G401 (cell line): ENCODE data around the gene PRAC2. TPM values are rescaled to one million over a fixed set of nuclear protein-coding genes. Genes with fewer than 3 reads are reported as not detected.

Source experiments
- DNase-seq: peaks from one replicate; pipeline ENCODE4 v3.0.0-alpha.2; 2015; ENCODE audit warnings: low spot score
- in situ Hi-C: cut with HindIII; loops from 2 replicates; pipeline ENCODE4 v1.10.0; 2016; ENCODE audit warnings: low sequenced_read_pairs, mixed read lengths
- total RNA-seq: library from RNA; depleted of rRNA; stranded (reverse); fragments of >200 nt; shearing (Covaris generic); gene quantifications from 2 replicates; pipeline ENCODE4 v1.2.3, GENCODE V29; 2014

The PRAC2 gene
- total RNA-seq, 1 experiment from 2014 or later = 9.5 TPM

GRCh38 chr17:48729335-48730239 lies 6.6 kb downstream of the PRAC2 start:
- in situ Hi-C loops = loop anchor here (5.0 kb wide), 1 partner anchor 38 kb away; no protein-coding TSS in a partner anchor
- no peak for DNase-seq

GRCh38 chr17:48730240-48730550 lies 7.2 kb downstream of the PRAC2 start:
- no peak for DNase-seq
- in situ Hi-C loops = no loop called here

- no peak for DNase-seq
- in situ Hi-C loops = no loop called here
Observed at GRCh38 chr17:48731355-48731754, 8.4 kb downstream of the PRAC2 start.

DNA sequence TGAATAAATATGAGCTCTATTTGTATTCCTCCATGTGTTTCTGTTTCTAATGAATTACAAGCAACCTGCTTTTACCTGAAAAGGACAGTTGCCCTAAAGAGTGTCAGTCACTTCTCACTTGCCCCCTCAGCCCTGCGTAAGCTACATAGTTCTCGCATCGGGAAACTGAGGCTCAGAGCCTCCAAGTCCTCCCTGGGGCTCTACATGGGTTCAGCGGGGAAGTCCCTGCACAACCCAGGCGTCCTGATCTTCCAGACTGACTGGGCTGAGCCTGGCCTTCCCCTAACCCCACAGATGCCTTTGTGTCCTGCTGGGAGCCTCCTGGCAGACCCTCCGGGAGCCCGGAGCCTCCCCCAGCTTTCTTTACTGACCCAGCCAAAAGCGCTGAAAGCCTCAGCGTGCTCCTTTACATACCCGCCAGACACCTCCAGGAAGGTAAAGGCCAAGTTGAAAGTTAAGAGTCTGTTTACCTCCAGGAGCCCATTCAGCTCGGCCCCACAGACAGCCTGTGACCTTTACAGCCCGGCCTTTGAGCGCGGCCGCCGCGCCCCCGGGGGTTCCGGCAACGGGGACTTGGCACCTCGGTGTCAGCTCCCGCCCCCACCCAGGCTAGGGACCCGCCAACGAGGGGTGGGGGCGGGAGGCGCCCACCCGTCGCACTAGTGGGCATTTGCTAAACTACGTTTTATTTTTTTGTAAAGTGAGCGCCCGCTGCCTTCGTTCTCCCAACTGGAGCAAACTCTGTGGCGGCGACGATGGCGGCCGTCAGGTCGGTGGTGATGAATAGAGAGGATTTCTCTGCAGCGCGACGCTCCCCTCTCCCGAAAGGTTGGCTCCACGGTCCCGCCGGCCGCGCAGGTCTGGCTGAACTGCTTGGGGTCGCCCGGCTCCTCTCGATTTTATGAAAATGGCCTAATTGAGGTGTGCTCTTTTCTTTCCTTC lies 10.0 kb downstream of the PRAC2 start:
- in situ Hi-C loops = no loop called here
- no peak for DNase-seq

DNA sequence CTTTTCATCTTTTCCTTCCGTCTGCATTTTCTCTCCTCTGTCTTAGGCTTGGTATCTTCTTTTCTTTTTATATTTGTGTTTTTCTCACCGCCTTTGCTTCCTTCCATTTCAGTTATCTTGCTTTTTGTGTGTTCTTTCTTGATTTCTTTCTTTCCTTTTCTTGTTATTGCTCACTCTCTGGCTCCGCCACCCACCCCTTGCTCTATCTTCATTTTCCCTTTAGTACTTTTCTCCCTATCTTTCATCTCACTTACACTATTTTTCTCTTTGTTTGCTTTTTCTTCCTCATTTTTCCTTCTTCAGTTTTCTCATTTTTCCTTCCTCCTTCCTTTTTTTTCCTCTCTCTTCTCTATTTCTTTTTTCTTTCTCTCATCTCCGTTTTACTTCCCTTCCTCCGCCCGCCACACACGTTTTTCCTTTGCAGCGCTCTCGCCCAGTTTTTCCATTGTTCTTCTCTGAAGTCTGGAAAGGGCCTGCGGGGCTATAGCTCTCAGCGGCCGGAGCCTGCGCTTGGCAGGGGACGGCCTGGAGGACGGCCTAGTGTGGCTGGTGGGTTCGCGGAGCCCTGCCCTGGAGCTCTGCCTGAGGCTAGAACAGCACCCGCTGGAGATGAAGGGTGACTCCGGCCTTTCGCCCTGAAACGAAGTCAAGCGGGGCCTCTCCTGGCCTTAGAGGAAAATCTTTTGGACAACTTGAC lies 10.8 kb downstream of the PRAC2 start:
- DNase-seq = no peak
- in situ Hi-C loops = no loop called here

GRCh38 chr17:48734333-48735061 lies 11.5 kb downstream of the PRAC2 start:
- DNase-seq = no peak
- in situ Hi-C loops = no loop called here

- DNase-seq = no peak
- in situ Hi-C loops = no loop called here
Observed at GRCh38 chr17:48735062-48735351, 12.0 kb downstream of the PRAC2 start.

- no peak for DNase-seq
- in situ Hi-C loops = no loop called here
Observed at GRCh38 chr17:48737330-48738043, 14.5 kb downstream of the PRAC2 start.

- in situ Hi-C loops = no loop called here
- no peak for DNase-seq
Observed at GRCh38 chr17:48738424-48738802, 15.4 kb downstream of the PRAC2 start.

DNA sequence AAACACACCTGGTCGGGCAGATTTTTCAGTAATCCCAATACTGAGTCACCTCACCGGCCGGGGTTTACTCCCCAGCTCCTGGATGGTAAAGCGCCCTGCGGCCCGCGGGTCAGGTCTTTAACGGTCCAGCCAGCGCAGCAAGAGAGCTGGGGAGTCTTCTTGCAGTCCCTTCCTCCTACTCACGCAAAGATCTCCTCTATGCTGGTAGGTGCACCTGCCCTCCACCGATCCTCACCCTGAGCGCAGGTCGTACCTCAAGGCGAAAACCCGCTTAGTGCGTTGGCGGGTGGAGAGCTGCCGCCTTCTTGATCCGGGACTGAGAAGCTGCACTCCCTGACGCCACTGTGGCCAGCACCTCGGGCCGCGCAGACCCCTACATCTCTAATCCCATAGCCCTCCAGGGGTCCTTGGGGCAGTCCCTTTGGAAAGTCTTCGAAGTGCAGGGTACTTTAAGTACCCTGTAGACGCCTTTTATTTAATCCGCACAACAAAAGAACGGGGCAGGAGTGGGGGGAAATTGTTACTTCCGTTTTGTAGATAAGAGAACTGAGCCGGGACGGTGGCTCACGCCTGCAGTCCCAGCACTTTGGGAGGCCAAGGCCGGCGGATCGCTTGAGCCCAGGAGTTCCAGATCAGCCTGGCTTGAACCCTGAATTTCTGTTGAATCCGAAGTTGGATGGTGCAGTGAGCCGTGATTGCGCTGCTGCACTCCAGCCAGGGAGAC lies 16.0 kb downstream of the PRAC2 start:
- in situ Hi-C loops = no loop called here
- DNase-seq = no peak

DNA sequence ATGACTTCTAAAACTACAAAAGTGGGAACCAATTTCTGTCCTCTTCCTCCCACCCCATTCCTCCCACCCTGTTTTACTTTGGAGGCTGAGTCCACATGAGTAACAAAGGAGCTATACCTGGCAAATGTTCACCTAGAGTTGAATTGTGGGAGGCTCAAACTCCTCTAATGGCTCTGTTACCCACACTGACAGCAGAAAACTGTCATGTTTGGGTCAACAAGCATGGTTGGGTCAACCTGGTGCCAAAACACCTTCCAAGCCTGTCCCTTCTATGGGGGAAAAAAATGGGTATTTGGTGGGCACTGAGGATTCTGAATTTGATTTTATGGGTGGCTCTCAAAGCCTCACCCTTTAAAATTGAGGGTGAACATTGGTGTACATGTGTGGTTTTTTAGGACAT lies 17.6 kb downstream of the PRAC2 start:
- DNase-seq = no peak
- in situ Hi-C loops = no loop called here

DNA sequence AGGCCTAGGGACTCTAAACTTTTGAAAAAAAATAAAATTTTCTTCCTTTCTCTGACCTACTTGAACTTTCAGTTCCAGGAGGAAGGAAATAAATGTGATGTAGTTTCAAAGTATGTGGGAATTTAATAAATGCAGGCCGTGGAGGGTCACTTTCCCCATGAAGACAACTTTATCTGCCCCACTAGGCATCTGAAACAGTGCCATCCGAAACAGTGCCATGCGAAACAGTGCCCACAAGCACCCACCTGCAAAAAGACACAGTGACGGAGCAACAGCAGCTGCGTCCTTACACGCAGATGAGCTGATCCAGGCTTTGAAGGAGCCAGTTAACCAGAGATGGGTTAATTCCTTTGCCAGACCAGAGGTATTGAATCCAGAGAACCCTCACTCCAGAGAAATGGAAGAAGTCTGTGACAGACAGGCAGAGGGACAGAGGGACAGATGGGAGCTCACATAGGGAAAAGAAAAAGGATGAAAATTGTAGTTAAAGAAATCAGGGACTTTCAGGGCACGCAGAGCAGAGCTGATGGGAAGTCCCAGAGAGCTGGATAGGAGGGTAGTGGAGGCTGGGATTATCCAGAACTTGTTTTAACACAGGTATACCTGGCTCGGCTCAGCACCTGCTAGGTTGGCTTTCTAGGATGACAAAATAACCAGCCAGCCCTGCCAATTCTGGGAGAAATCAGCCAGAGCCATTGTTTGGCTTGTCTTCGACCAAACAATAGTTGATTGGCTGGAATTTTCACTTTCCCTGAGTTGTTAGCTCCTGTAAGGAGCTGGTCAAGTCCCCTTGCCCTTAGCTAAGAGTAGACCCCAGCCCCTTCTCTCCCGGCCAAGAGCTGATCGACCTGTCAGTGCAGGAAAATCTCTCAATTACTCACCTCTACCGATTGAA lies 22.6 kb downstream of the PRAC2 start:
- in situ Hi-C loops = no loop called here

DNA sequence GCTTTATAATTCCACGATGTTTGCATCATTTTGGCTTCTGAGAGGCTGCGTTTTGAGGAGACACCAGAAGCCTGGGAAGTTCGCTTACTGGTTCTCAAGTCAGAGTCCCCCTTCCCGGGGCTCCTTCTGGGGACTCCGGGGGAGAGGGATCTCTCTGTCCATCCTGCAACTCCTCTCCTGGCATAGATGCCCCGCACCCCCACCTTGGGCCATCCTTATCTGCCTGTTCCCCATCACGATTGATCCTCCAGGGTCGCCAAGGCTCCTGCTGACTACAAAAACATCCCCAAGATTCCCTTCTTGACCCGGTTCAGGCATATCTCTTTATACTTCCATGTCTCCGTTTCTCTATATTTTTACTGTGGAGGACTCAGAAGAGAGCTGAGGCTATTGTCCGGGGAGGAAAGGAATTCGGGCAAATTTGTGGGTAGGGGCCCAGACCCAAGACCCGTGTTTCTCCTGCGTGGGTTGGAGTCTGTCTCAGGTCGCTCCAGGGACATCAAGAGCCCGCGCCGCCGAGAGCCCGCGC lies 24.0 kb downstream of the PRAC2 start:
- in situ Hi-C loops = no loop called here
- DNase-seq = no peak

More for the DNA sequence above, 22.6 kb downstream of the PRAC2 start:
- DNase-seq = no peak

DNA sequence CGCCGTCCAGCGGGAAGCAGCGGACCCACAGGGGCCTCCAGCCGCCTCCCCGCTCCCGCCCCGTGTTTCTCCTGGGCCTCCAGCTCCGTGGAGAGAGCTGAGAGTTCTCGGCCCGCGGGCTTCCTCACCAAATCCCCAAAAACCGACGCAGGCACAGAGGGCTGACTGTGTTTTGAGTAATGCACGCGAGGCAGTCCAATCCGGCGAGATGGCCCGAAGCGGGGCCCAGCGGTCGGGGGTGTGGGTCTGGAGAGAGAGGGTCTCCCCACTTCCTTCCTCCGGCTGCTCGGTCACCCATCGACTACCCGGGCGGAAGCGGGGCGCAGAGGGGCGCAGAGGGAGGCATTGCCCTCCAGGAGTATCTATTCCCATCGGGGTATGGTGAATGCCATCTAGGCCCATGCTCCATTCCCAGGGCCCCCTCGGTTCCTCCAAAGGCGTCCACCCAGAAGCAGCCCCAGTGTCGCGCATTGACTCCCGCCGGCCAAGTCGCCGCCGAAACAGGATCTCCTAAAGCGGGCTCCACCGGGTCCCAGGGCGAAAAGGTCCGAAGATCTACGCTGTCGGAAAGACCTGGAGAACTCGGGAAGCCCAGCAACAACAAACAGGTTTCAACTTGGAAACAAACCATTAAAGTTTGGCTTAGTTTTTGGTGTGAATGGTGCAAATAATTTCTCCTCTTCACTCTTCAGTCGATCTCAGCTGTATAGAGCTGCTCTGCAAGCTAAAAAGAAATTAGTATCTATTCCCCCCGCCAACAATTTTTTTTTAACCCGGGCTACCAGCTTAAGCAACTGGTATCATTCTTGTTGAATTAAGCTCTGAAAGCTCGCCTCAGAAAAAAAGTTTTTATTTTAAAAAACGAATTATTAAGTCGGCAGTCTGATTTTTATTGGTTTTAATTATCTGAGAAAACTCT lies 24.7 kb downstream of the PRAC2 start:
- no peak for DNase-seq
- in situ Hi-C loops = no loop called here

GRCh38 chr17:48748718-48749566 lies 26.0 kb downstream of the PRAC2 start:
- in situ Hi-C loops = no loop called here
- no peak for DNase-seq
